Placental epithelial cell (primary cell): Measurements from ENCODE around the gene CEP19. TPM values are rescaled to one million over a fixed set of nuclear protein-coding genes. Genes with fewer than 3 reads are reported as not detected.

ENCODE experiments used
- small RNA-seq: library from RNA; depleted of rRNA; stranded (forward); fragments of <200 nt; gene quantifications from one replicate; pipeline ENCODE3, GENCODE V24; 2012
- total RNA-seq: library from RNA; depleted of rRNA; stranded (reverse); fragments of >200 nt; gene quantifications from 2 replicates; pipeline ENCODE4 v1.2.3, GENCODE V29; 2012

The CEP19 gene
- total RNA-seq = 1.1 and 2.0 TPM in 2 replicates

GRCh38 chr3:196711838-196712513 is at the start of gene CEP19, which contains the start of gene PIGX:
CEP19 (minus strand) TSS chr3:196712250; CDS start chr3:196708657, 3,593 bp downstream.
PIGX (plus strand) TSS chr3:196712377.

GRCh38 chr3:196739671-196740480 is 27.8 kb upstream of the CEP19 start, which contains the start of gene PAK2:
PAK2 (plus strand) TSS chr3:196739857; CDS start chr3:196782647, 42,790 bp downstream.

Small RNA genes within 50 kb of the gene (small RNA-seq; reads per million reads assigned to genes)
- gene RNU4-89P (0.12 reads per million), gene RNU6-646P (not detected)

Other genes starting within 250 kb of the CEP19 start
- 13.7 and 14.7 TPM in 2 replicates for gene RNF168, start 208.5 kb downstream of the CEP19 start, total RNA-seq
- not detected in 2 replicates for gene SMCO1, start 196.9 kb downstream of the CEP19 start, total RNA-seq
- 5.4 and 5.5 TPM in 2 replicates for gene WDR53, start 143.7 kb downstream of the CEP19 start, total RNA-seq
- 7.5 and 7.9 TPM in 2 replicates for gene FBXO45, start 143.6 kb downstream of the CEP19 start, total RNA-seq
- not detected in 2 replicates for gene NRROS, start 72.6 kb downstream of the CEP19 start, total RNA-seq
- 26.7 and 27.2 TPM in 2 replicates for gene PIGX, start 127 bp upstream of the CEP19 start, total RNA-seq
- 43.9 and 68.3 TPM in 2 replicates for gene PAK2, start 27.6 kb upstream of the CEP19 start, total RNA-seq
- 37.7 and 48.0 TPM in 2 replicates for gene SENP5, start 155.7 kb upstream of the CEP19 start, total RNA-seq
- 36.3 and 41.2 TPM in 2 replicates for gene NCBP2, start 230.3 kb upstream of the CEP19 start, total RNA-seq